ENCODE results near the gene FXYD2. TPM values are rescaled to one million over a fixed set of nuclear protein-coding genes. Genes with fewer than 3 reads are reported as not detected.

FXYD2 gene
- total RNA-seq, 1 donor from 2014 or later = not detected

- ATAC-seq = no peak
Observed at GRCh38 chr11:117834838-117835443, 10.4 kb upstream of the FXYD2 start.

- no peak for ATAC-seq
Observed at GRCh38 chr11:117834068-117834810, 9.7 kb upstream of the FXYD2 start.

- peak; percentile 60 for ATAC-seq
Observed at GRCh38 chr11:117833401-117833891, 8.9 kb upstream of the FXYD2 start.

GRCh38 chr11:117832511-117832910 is 8.0 kb upstream of the FXYD2 start:
- ATAC-seq = no peak

GRCh38 chr11:117831661-117832415 is 7.3 kb upstream of the FXYD2 start:
- no peak for ATAC-seq

GRCh38 chr11:117830674-117831351 is 6.3 kb upstream of the FXYD2 start:
- no peak for ATAC-seq

- ATAC-seq = no peak
Observed at GRCh38 chr11:117830072-117830471, 5.5 kb upstream of the FXYD2 start.

GRCh38 chr11:117829369-117829725 is 4.8 kb upstream of the FXYD2 start:
- peak; percentile 6 for ATAC-seq

- peak; percentile 77 for ATAC-seq
Observed at GRCh38 chr11:117828611-117829368, 4.2 kb upstream of the FXYD2 start.

GRCh38 chr11:117827521-117828511 is 3.3 kb upstream of the FXYD2 start:
- no peak for ATAC-seq

GRCh38 chr11:117826832-117827231 is 2.3 kb upstream of the FXYD2 start:
- no peak for ATAC-seq

- ATAC-seq = no peak
Observed at GRCh38 chr11:117826190-117826570, 1.6 kb upstream of the FXYD2 start.

- no peak for ATAC-seq
Observed at GRCh38 chr11:117825538-117826189, 1.1 kb upstream of the FXYD2 start.

- ATAC-seq = no peak
Observed at GRCh38 chr11:117823946-117824420, 561 bp downstream of the FXYD2 start.

GRCh38 chr11:117823294-117823945 is 1.1 kb downstream of the FXYD2 start:
- no peak for ATAC-seq

GRCh38 chr11:117822074-117823033 is 2.2 kb downstream of the FXYD2 start:
- peak; percentile 39 for ATAC-seq

- ATAC-seq = no peak
Observed at GRCh38 chr11:117821431-117821830, 3.1 kb downstream of the FXYD2 start.

- ATAC-seq = no peak
Observed at GRCh38 chr11:117820516-117820915, 4.0 kb downstream of the FXYD2 start.
